HepG2 (cell line): ENCODE results near the gene DAZL. TPM values are rescaled to one million over a fixed set of nuclear protein-coding genes. Genes with fewer than 3 reads are reported as not detected.

Experiments
- KAT7 ChIP-seq: IDR thresholded peaks from 2 replicates; pipeline ENCODE4 v1.6.1; 2018; ENCODE audit warnings: borderline replicate concordance, missing compliant biosample characterization
- MXI1 ChIP-seq: IDR thresholded peaks from 3 replicates; pipeline ENCODE4 v1.6.1; 2012; ENCODE audit warnings: low read depth, low read length, inconsistent platforms, borderline replicate concordance
- ZNF749 ChIP-seq: sonication (generic); formaldehyde crosslinking; IDR thresholded peaks from 2 replicates; pipeline ENCODE4 v1.8.0; 2022; ENCODE audit warnings: mild to moderate bottlenecking, missing genetic modification reagents, moderate library complexity, borderline replicate concordance
- polyA plus RNA-seq, 8 experiments: library from polyadenylated mRNA; depleted of rRNA in 3 of 8; stranded (reverse) in 7 of 8; unstranded in 1 of 8; fragments of >200 nt; fragmentation: Illumina TruSeq in 4 of 8; extraction: Trizol in 4 of 8; gene quantifications; 2 replicates each; pipeline versions ENCODE4 v1.2.1 to v1.2.3, GENCODE V29; 2011 to 2016; ENCODE audit warnings: low read depth in 4 of 8, missing spikeins in 1 of 8, mixed read lengths in 1 of 8; ENCODE audit not compliant: insufficient read depth in 1 of 8
- total RNA-seq, 5 experiments: library from RNA; depleted of rRNA; stranded (reverse); fragments of >200 nt; fragmentation: Illumina TruSeq; extraction: Trizol; gene quantifications; 2 replicates each; pipeline ENCODE4 v1.2.3, GENCODE V29; 2016; ENCODE audit warnings: low read depth in 1 of 5
- TF ChIP-seq, protein P1 (sequence below): sonication (generic); formaldehyde crosslinking; IDR thresholded peaks from 2 replicates; pipeline ENCODE4 v1.4.0; 2020; ENCODE audit warnings: mild to moderate bottlenecking, missing genetic modification reagents
- TF ChIP-seq, protein P2 (sequence below): IDR thresholded peaks from 2 replicates; pipeline ENCODE4 v1.6.1; 2016

DAZL gene
- total and polyA plus RNA-seq, 2 of the 13 experiments (the other 11 are each of a cell fraction or from before 2014, with no cell fraction given) = not detected

DNA sequence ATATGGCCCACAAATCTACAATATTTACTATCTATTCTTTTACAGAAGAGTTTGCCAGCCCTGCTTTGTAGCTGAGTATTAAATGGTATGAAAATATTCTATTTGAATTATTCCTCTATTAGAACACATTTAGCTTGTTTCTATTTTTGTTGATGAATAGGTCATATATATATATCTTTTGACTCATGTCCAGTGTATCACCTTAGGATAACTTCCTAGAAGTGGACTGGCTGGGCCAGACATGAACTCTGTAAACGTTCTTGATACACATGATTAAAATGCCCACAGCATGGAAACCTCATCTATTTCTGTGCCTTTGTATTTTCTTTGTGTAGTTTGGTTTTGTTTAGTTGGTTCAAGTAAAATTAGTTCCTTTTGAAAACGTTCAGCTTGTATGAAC lies 37.1 kb downstream of the DAZL start (continued):
- TF ChIP-seq, protein P1, sequence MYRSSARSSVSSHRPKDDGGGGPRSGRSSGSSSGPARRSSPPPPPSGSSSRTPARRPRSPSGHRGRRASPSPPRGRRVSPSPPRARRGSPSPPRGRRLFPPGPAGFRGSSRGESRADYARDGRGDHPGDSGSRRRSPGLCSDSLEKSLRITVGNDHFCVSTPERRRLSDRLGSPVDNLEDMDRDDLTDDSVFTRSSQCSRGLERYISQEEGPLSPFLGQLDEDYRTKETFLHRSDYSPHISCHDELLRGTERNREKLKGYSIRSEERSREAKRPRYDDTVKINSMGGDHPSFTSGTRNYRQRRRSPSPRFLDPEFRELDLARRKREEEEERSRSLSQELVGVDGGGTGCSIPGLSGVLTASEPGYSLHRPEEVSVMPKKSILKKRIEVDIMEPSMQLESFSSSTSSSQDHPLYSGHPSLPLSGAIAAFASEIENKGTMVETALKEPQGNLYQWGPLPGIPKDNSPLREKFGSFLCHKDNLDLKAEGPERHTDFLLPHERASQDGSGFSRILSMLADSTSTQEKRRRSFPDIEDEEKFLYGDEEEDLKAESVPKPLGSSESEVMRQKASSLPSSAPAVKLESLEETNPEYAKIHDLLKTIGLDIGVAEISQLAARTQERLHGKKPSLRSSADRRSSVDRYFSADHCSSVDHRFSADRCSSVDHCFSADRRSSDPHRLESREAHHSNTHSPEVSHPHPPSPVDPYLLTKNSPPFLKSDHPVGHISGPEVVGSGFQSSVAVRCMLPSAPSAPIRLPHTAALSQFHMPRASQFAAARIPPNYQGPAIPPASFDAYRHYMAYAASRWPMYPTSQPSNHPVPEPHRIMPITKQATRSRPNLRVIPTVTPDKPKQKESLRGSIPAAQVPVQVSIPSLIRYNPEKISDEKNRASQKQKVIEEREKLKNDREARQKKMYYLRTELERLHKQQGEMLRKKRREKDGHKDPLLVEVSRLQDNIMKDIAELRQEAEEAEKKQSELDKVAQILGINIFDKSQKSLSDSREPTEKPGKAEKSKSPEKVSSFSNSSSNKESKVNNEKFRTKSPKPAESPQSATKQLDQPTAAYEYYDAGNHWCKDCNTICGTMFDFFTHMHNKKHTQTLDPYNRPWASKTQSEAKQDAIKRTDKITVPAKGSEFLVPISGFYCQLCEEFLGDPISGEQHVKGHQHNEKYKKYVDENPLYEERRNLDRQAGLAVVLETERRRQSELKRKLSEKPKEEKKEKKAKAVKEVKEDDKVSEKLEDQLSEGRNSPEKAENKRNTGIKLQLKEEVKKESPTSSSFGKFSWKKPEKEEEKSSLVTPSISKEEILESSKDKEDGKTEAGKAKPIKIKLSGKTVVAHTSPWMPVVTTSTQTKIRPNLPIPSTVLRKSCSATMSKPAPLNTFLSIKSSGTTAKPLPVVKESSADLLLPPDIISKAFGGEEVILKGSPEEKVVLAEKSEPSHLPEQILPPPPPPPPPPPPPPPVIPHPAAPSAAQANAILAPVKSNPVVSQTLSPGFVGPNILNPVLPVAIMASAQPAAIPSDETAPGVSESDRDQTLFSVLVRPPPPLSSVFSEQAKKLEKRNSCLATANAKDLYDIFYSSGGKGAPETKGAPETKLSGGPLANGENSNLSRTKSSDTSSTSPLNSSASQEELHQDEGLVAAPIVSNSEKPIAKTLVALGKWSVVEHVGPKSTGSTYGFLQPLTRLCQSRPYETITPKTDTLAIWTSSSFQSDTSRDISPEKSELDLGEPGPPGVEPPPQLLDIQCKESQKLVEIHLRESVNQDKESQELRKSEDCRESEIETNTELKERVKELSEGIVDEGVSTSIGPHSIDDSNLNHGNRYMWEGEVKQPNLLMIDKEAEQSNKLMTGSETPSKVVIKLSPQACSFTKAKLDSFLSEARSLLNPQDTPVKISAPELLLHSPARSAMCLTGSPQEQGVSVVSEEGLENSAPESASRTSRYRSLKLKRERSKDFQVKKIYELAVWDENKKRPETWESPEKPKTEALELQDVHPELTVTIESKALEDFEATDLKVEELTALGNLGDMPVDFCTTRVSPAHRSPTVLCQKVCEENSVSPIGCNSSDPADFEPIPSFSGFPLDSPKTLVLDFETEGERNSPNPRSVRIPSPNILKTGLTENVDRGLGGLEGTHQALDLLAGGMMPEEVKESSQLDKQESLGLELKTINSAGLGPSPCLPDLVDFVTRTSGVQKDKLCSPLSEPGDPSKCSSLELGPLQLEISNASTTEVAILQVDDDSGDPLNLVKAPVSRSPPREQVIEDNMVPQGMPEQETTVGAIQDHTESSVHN = no peak
- TF ChIP-seq MXI1 (no peak), KAT7 (no peak), ZNF749 (CRISPR knock-in tag) (no peak)
- TF ChIP-seq, protein P2, sequence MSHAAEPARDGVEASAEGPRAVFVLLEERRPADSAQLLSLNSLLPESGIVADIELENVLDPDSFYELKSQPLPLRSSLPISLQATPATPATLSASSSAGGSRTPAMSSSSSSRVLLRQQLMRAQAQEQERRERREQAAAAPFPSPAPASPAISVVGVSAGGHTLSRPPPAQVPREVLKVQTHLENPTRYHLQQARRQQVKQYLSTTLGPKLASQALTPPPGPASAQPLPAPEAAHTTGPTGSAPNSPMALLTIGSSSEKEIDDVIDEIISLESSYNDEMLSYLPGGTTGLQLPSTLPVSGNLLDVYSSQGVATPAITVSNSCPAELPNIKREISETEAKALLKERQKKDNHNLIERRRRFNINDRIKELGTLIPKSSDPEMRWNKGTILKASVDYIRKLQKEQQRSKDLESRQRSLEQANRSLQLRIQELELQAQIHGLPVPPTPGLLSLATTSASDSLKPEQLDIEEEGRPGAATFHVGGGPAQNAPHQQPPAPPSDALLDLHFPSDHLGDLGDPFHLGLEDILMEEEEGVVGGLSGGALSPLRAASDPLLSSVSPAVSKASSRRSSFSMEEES (CRISPR knock-in tag) = no peak
